ENCODE data around the gene ZNF821.
"Not testable (repeated sequence)": the region's sequence is repeated elsewhere in the genome, so short reads cannot be mapped to it uniquely, and the experiment has no call there.

- TF ChIP-seq CTCF (IDR thresholded peaks at IDR 0.05; ENCODE audit: insufficient read depth, low read depth, low read length); EZH2 (IDR thresholded peaks at IDR 0.05; ENCODE audit: insufficient read depth, low read length): not testable (repeated sequence)
Measured at GRCh38 chr16:71867175-71867574, 16.8 kb downstream of the ZNF821 start.
